SK-N-SH treated with all-trans-retinoic acid at 6 μM for 48 hours (cell line): ENCODE data around the gene EXOSC9.

Experiments used
- ATAC-seq: fragments of 200-7000 bp; cut with Tn5 transposase; 3 replicates; pipeline ENCODE4 v1.9.1; 2020; ENCODE audit warnings: mild to moderate bottlenecking, moderate library complexity
- BACH2 ChIP-seq: fragments of 250-450 bp; sonication (Bioruptor Pico); IDR thresholded peaks from 2 replicates; pipeline ENCODE4 v1.9.0; 2021; ENCODE audit warnings: mild to moderate bottlenecking, borderline replicate concordance
- CSDC2 ChIP-seq: fragments of 250-450 bp; sonication (Bioruptor Pico); IDR thresholded peaks from 2 replicates; pipeline ENCODE4 v1.5.0; 2020; ENCODE audit warnings: mild to moderate bottlenecking, moderate library complexity
- ESRRG ChIP-seq: fragments of 250-450 bp; sonication (Bioruptor Pico); IDR thresholded peaks from 2 replicates; pipeline ENCODE4 v1.6.1; 2021; ENCODE audit warnings: mild to moderate bottlenecking
- GLIS3 ChIP-seq: fragments of 250-450 bp; sonication (Bioruptor Pico); IDR thresholded peaks from 2 replicates; pipeline ENCODE4 v1.5.0; 2020; ENCODE audit warnings: mild to moderate bottlenecking, moderate library complexity
- ISL1 ChIP-seq: fragments of 250-450 bp; sonication (Bioruptor Pico); IDR thresholded peaks from 2 replicates; pipeline ENCODE4 v2.1.2; 2022; ENCODE audit warnings: mild to moderate bottlenecking, moderate library complexity
- OSR1 ChIP-seq: fragments of 250-450 bp; sonication (Bioruptor Pico); IDR thresholded peaks from 2 replicates; pipeline ENCODE4 v1.8.0; 2022; ENCODE audit warnings: moderate library complexity, mild to moderate bottlenecking, inconsistent platforms
- PPARA ChIP-seq: fragments of 250-450 bp; sonication (Bioruptor Pico); IDR thresholded peaks from 2 replicates; pipeline ENCODE4 v1.5.0; 2020; ENCODE audit warnings: mild to moderate bottlenecking, borderline replicate concordance
- RARB ChIP-seq: fragments of 250-450 bp; sonication (Bioruptor Pico); IDR thresholded peaks from 2 replicates; pipeline ENCODE4 v1.8.0; 2021; ENCODE audit warnings: mild to moderate bottlenecking, moderate library complexity
- TCF4 ChIP-seq: fragments of 250-450 bp; sonication (Bioruptor Pico); IDR thresholded peaks from 2 replicates; pipeline ENCODE4 v1.8.0; 2021; ENCODE audit warnings: mild to moderate bottlenecking, moderate library complexity, borderline replicate concordance
- TOX ChIP-seq: fragments of 250-450 bp; sonication (Bioruptor Pico); IDR thresholded peaks from 2 replicates; pipeline ENCODE4 v1.8.0; 2021; ENCODE audit warnings: mild to moderate bottlenecking, moderate library complexity, borderline replicate concordance
- ZC3H10 ChIP-seq: fragments of 250-450 bp; sonication (Bioruptor Pico); IDR thresholded peaks from 2 replicates; pipeline ENCODE4 v1.5.1; 2021; ENCODE audit warnings: mild to moderate bottlenecking, moderate library complexity
- ZFP3 ChIP-seq: fragments of 250-450 bp; sonication (Bioruptor Pico); IDR thresholded peaks from 2 replicates; pipeline ENCODE4 v1.5.0; 2020; ENCODE audit warnings: mild to moderate bottlenecking, moderate library complexity
- ZFP30 ChIP-seq: fragments of 450-650 bp; formaldehyde crosslinking; IDR thresholded peaks from 2 replicates; pipeline ENCODE4 v1.5.0; 2022; ENCODE audit warnings: mild to moderate bottlenecking, moderate library complexity
- ZNF565 ChIP-seq: fragments of 450-650 bp; formaldehyde crosslinking; conservative IDR thresholded peaks from 2 replicates; pipeline ENCODE4 v1.5.0; 2020; ENCODE audit warnings: low read depth, mild to moderate bottlenecking, moderate library complexity
- ZNF70 ChIP-seq: fragments of 450-650 bp; formaldehyde crosslinking; IDR thresholded peaks from 2 replicates; pipeline ENCODE4 v1.5.0; 2020; ENCODE audit warnings: mild to moderate bottlenecking, moderate library complexity
- ZNF8 ChIP-seq: fragments of 450-650 bp; formaldehyde crosslinking; IDR thresholded peaks from 2 replicates; pipeline ENCODE4 v1.5.0; 2020; ENCODE audit warnings: mild to moderate bottlenecking, moderate library complexity
- TF ChIP-seq, protein P1 (sequence below): fragments of 250-450 bp; sonication (Bioruptor Pico); IDR thresholded peaks from 2 replicates; pipeline ENCODE4 v1.5.1; 2020; ENCODE audit warnings: low read depth, mild to moderate bottlenecking, moderate library complexity
- TF ChIP-seq, protein P2 (sequence below): fragments of 250-450 bp; sonication (Bioruptor Pico); IDR thresholded peaks from 2 replicates; pipeline ENCODE4 v1.8.0; 2021; ENCODE audit warnings: low read depth, mild to moderate bottlenecking, moderate library complexity, borderline replicate concordance
- TF ChIP-seq, protein P3 (sequence below): fragments of 250-450 bp; sonication (Bioruptor Pico); IDR thresholded peaks from 2 replicates; pipeline ENCODE4 v1.5.1; 2021; ENCODE audit warnings: mild to moderate bottlenecking, moderate library complexity

EXOSC9 gene

DNA sequence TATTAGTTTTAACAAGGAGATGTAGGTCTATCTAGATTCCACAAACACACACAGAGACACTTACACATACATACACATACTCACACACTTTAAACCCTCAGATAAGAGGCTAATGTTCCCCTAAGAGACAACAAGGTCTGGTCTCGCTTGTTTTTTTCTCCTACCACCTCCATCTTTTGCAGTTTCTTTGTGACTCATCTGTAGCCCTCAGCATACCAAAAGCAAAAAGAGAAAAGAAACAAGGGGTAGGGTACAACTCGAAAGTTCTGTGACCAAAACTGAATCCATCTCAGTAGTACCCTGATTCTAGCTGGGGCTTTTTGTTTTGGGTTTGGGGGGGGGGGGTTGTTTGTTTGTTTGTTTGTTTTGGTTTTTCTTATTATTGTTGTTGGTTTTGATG, 12.2 kb upstream of the EXOSC9 start:
- TF ChIP-seq ZFP3, result no peak
- TF ChIP-seq ZNF565 (CRISPR knock-in tag), result no peak
- TF ChIP-seq TCF4 (CRISPR knock-in tag), result no peak
- TF ChIP-seq ZNF70 (CRISPR knock-in tag), result no peak
- TF ChIP-seq, protein P1, sequence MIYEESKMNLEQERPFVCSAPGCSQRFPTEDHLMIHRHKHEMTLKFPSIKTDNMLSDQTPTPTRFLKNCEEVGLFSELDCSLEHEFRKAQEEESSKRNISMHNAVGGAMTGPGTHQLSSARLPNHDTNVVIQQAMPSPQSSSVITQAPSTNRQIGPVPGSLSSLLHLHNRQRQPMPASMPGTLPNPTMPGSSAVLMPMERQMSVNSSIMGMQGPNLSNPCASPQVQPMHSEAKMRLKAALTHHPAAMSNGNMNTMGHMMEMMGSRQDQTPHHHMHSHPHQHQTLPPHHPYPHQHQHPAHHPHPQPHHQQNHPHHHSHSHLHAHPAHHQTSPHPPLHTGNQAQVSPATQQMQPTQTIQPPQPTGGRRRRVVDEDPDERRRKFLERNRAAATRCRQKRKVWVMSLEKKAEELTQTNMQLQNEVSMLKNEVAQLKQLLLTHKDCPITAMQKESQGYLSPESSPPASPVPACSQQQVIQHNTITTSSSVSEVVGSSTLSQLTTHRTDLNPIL (CRISPR knock-in tag), result no peak
- no peak for TF ChIP-seq CSDC2 (CRISPR knock-in tag)
- no peak for TF ChIP-seq ESRRG (CRISPR knock-in tag)
- no peak for TF ChIP-seq ZC3H10
- TF ChIP-seq ZFP30 (CRISPR knock-in tag), result no peak
- TF ChIP-seq PPARA (CRISPR knock-in tag), result no peak
- TF ChIP-seq RARB (CRISPR knock-in tag), result no peak
- no peak for TF ChIP-seq BACH2 (CRISPR knock-in tag)
- TF ChIP-seq, protein P2, sequence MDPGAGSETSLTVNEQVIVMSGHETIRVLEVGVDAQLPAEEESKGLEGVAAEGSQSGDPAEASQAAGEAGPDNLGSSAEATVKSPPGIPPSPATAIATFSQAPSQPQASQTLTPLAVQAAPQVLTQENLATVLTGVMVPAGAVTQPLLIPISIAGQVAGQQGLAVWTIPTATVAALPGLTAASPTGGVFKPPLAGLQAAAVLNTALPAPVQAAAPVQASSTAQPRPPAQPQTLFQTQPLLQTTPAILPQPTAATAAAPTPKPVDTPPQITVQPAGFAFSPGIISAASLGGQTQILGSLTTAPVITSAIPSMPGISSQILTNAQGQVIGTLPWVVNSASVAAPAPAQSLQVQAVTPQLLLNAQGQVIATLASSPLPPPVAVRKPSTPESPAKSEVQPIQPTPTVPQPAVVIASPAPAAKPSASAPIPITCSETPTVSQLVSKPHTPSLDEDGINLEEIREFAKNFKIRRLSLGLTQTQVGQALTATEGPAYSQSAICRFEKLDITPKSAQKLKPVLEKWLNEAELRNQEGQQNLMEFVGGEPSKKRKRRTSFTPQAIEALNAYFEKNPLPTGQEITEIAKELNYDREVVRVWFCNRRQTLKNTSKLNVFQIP (CRISPR knock-in tag), result no peak
- no peak for ATAC-seq

DNA sequence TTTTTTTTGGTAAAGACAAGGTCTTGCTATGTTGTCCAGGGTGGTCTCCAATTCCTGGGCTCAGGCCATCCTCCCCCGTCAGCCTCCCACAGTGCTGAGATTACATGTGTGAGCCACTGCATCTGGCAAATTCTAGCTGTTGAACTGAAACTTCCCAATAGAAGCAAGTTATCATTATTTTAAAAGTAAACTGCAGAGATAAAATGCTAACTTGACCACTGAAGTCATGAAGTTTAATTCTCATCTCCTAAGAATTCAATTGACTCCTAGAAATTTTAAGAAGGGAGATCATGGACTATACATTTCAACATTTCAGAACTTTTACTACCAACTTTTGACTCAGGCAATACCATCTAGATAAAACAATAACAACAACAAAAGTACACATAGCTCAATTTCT, 11.7 kb upstream of the EXOSC9 start:
- no peak for TF ChIP-seq RARB (CRISPR knock-in tag)
- no peak for TF ChIP-seq ISL1 (CRISPR knock-in tag)
- TF ChIP-seq GLIS3 (CRISPR knock-in tag), result no peak
- no peak for TF ChIP-seq ZC3H10
- ATAC-seq, result no peak

DNA sequence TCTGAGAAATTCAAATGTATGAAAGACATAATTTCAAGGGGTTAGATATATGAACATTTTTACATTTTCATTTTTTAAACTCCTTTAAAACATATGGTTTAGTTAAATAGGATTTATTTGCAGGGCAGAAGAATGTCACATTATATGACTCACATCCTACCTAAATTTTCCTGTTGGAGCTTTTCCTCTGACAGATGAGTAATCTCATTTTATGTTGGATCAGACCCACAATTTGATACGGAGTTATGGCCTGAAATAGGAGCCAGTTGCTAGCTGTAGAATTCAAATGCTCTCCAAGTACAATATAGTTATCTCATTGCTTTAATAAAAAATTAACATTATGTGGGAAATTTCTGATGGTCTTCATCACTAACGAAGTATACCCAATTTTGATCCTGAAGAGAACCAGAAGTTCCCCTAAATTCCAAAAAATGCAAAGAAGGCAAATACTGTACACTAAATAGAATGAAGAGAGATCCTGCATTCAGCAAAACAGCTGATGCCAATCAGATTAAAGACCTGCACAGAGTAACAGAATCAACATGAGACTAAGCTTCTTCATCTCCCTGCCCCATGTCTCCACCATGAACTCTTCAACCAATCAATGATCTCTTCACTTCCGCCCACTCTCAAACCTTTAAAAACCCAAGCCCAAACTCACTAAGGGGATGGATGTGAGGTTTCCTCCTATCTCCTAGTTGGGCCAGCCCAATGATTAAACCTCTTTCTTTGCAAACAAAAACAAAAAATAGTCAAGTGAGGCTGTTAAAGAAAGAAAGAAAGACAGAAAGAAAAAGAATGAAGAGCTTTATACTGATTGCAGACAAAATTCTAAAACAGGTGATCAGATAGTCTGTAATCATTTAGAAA, 10.9 kb upstream of the EXOSC9 start:
- TF ChIP-seq GLIS3 (CRISPR knock-in tag) (no peak), CSDC2 (CRISPR knock-in tag) (no peak), BACH2 (CRISPR knock-in tag) (no peak), ISL1 (CRISPR knock-in tag) (peak; percentile 75), PPARA (CRISPR knock-in tag) (no peak), TCF4 (CRISPR knock-in tag) (no peak), RARB (CRISPR knock-in tag) (no peak), ZC3H10 (peak; percentile 77; the same call in 1 of the 2 replicates), ZNF565 (CRISPR knock-in tag) (no peak), ZNF8 (CRISPR knock-in tag) (no peak), TOX (CRISPR knock-in tag) (peak; percentile 64; the same call in 1 of the 2 replicates), OSR1 (CRISPR knock-in tag) (no peak)
- TF ChIP-seq, protein P1 (CRISPR knock-in tag), result no peak
- TF ChIP-seq, protein P3, sequence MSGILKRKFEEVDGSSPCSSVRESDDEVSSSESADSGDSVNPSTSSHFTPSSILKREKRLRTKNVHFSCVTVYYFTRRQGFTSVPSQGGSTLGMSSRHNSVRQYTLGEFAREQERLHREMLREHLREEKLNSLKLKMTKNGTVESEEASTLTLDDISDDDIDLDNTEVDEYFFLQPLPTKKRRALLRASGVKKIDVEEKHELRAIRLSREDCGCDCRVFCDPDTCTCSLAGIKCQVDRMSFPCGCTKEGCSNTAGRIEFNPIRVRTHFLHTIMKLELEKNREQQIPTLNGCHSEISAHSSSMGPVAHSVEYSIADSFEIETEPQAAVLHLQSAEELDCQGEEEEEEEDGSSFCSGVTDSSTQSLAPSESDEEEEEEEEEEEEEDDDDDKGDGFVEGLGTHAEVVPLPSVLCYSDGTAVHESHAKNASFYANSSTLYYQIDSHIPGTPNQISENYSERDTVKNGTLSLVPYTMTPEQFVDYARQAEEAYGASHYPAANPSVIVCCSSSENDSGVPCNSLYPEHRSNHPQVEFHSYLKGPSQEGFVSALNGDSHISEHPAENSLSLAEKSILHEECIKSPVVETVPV (CRISPR knock-in tag), result no peak
- TF ChIP-seq, protein P2 (CRISPR knock-in tag), result 0 out of 2 replicates have a peak, but pooled peaks have one; percentile 22
- TF ChIP-seq, all 23 proteins: peak for 4
- peak; percentile 52 for ATAC-seq
